ENCODE data around the gene NRXN2.
"Not testable (repeated sequence)": the region's sequence is repeated elsewhere in the genome, so short reads cannot be mapped to it uniquely, and the experiment has no call there.

The NRXN2 gene

GRCh38 chr11:64674774-64675173 lies 48.2 kb downstream of the NRXN2 start:
- DNase-seq (ENCODE audit: low spot score), result no peak

- DNase-seq (ENCODE audit: low spot score), result no peak
Observed at GRCh38 chr11:64673279-64673678, 49.7 kb downstream of the NRXN2 start.

- DNase-seq (ENCODE audit: low spot score), result no peak
Observed at GRCh38 chr11:64672875-64673274, 50.1 kb downstream of the NRXN2 start.

- DNase-seq (ENCODE audit: low spot score), result no peak
Observed at GRCh38 chr11:64670975-64671374, 52.0 kb downstream of the NRXN2 start.

GRCh38 chr11:64667154-64667745 lies 55.7 kb downstream of the NRXN2 start:
- no peak for DNase-seq (ENCODE audit: low spot score)

- no peak for DNase-seq (ENCODE audit: low spot score)
Observed at GRCh38 chr11:64665411-64665821, 57.6 kb downstream of the NRXN2 start.

- not testable (repeated sequence) for DNase-seq (ENCODE audit: low spot score)
Observed at GRCh38 chr11:64664236-64664870, 58.6 kb downstream of the NRXN2 start.

GRCh38 chr11:64663656-64664055 lies 59.3 kb downstream of the NRXN2 start:
- no peak for DNase-seq (ENCODE audit: low spot score)

GRCh38 chr11:64661614-64662013 lies 61.4 kb downstream of the NRXN2 start:
- no peak for DNase-seq (ENCODE audit: low spot score)

- DNase-seq (ENCODE audit: low spot score), result no peak
Observed at GRCh38 chr11:64661146-64661545, 61.9 kb downstream of the NRXN2 start.

GRCh38 chr11:64660706-64661105 lies 62.3 kb downstream of the NRXN2 start:
- DNase-seq (ENCODE audit: low spot score), result no peak

- DNase-seq (ENCODE audit: low spot score), result no peak
Observed at GRCh38 chr11:64660205-64660604, 62.8 kb downstream of the NRXN2 start.

- no peak for DNase-seq (ENCODE audit: low spot score)
Observed at GRCh38 chr11:64659417-64660144, 63.4 kb downstream of the NRXN2 start.

- DNase-seq (ENCODE audit: low spot score), result no peak
Observed at GRCh38 chr11:64658265-64658664, 64.7 kb downstream of the NRXN2 start.

GRCh38 chr11:64656862-64657261 lies 66.1 kb downstream of the NRXN2 start:
- DNase-seq (ENCODE audit: low spot score), result peak; percentile 71

- no peak for DNase-seq (ENCODE audit: low spot score)
Observed at GRCh38 chr11:64655941-64656601, 66.9 kb downstream of the NRXN2 start.

- no peak for DNase-seq (ENCODE audit: low spot score)
Observed at GRCh38 chr11:64654958-64655541, 67.9 kb downstream of the NRXN2 start.

GRCh38 chr11:64654439-64654838 lies 68.6 kb downstream of the NRXN2 start:
- DNase-seq (ENCODE audit: low spot score), result no peak

GRCh38 chr11:64653388-64653973 lies 69.5 kb downstream of the NRXN2 start:
- DNase-seq (ENCODE audit: low spot score), result no peak

- peak; percentile 92 for DNase-seq (ENCODE audit: low spot score)
Observed at GRCh38 chr11:64652586-64653387, 70.2 kb downstream of the NRXN2 start.

- DNase-seq (ENCODE audit: low spot score), result peak; percentile 62
Observed at GRCh38 chr11:64650923-64651523, 72.0 kb downstream of the NRXN2 start.
